Measurements from ENCODE around the gene DNAI7. TPM values are rescaled to one million over a fixed set of nuclear protein-coding genes. Genes with fewer than 3 reads are reported as not detected.

Gene DNAI7
- total RNA-seq, 2 donors from 2014 or later: 1.5 to 3.8 TPM

DNA sequence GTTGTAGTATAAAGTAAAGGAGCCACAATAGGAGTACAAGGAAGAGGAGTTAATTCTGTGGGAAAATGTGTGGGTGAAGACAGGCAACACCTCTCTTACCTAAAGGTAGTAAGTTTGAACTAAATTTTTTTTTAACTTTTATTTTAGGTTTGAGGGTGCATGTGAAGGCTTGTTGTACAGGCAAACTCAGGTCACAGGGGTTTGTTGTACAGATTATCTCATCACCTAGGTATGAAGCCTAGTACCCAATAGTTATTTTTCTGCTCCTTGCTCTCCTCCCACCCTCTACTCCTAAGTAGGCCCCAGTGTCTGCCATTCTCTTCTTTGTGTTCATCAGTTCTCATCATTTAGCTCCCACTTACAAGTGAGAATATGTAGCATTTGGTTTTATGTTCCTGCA, 70.5 kb downstream of the DNAI7 start:
- TF ChIP-seq POLR2AphosphoS5 (IDR thresholded peaks at IDR 0.05) (no peak), POLR2A (IDR thresholded peaks at IDR 0.05) (no peak)
- TF ChIP-seq, protein P1, sequence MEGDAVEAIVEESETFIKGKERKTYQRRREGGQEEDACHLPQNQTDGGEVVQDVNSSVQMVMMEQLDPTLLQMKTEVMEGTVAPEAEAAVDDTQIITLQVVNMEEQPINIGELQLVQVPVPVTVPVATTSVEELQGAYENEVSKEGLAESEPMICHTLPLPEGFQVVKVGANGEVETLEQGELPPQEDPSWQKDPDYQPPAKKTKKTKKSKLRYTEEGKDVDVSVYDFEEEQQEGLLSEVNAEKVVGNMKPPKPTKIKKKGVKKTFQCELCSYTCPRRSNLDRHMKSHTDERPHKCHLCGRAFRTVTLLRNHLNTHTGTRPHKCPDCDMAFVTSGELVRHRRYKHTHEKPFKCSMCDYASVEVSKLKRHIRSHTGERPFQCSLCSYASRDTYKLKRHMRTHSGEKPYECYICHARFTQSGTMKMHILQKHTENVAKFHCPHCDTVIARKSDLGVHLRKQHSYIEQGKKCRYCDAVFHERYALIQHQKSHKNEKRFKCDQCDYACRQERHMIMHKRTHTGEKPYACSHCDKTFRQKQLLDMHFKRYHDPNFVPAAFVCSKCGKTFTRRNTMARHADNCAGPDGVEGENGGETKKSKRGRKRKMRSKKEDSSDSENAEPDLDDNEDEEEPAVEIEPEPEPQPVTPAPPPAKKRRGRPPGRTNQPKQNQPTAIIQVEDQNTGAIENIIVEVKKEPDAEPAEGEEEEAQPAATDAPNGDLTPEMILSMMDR (IDR thresholded peaks at IDR 0.05): no peak
- no peaks in the 10 kb centered on the region for H3K4me1 ChIP-seq (replicated peaks)
- H3K9me3 ChIP-seq: no peaks in the 10 kb centered on the region
- DNase-seq (ENCODE audit: low spot score): no peak
- intact Hi-C loops (cut with DNase I): no loop called here
- no peak overlapping the region for H3K27ac ChIP-seq
- no peak overlapping the region for H3K4me3 ChIP-seq
- H3K36me3 ChIP-seq: no peaks in the 10 kb centered on the region
- no peaks in the 10 kb centered on the region for H3K27me3 ChIP-seq (replicated peaks; ENCODE audit: insufficient read depth)

DNA sequence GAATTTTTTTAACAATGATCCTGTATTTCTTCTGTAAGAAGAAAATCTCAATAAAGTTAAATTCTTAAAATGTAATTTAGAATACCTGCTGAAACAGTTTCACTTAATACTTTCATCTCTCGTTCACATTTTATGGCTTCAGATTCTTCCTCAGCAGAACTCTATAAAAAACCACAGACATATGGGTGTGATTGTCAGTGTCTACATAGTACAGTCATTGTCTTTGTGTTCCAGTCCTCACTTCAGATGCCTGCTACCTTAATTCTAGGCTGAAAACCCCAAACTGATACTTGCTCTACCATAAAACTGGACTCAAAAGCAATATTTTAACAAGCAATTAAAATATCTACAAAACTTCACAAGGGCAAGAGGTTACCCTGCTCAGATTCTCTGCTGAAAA, 71.8 kb downstream of the DNAI7 start:
- Histone ChIP-seq H3K27ac (no peak overlapping the region), H3K4me1 (replicated peaks) (no peaks in the 10 kb centered on the region), H3K36me3 (no peaks in the 10 kb centered on the region), H3K27me3 (replicated peaks; ENCODE audit: insufficient read depth) (no peaks in the 10 kb centered on the region), H3K4me3 (no peak overlapping the region), H3K9me3 (no peaks in the 10 kb centered on the region)
- no peak for TF ChIP-seq POLR2AphosphoS5 (IDR thresholded peaks at IDR 0.05)
- TF ChIP-seq, protein P1 (IDR thresholded peaks at IDR 0.05): no peak
- TF ChIP-seq POLR2A (IDR thresholded peaks at IDR 0.05): no peak
- 26% methylated on average over 1 of the region's 1 CpG for WGBS
- intact Hi-C loops (cut with DNase I): no loop called here
- no peak for DNase-seq (ENCODE audit: low spot score)

DNA sequence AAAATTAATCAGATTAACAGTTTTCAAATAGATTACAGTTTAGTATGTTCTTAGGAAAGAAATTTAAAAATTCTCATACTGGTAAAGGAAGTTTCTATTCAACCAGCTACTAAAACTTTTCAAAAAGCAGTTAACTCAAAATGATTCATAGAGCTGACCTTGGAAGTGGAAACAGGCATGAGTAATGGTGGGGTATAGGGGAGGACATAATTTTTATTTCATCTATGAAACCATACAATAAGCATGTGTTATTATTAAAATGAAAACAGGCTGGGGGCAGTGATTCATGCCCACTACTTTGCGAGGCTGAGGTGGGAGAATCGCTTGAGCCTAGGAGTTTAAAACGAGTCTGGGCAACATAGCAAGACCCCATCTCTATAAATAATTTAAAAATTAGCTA, 73.0 kb downstream of the DNAI7 start:
- H3K36me3 ChIP-seq: no peaks in the 10 kb centered on the region
- H3K4me1 ChIP-seq (replicated peaks): no peaks in the 10 kb centered on the region
- H3K4me3 ChIP-seq: no peak overlapping the region
- DNase-seq (ENCODE audit: low spot score): no peak
- H3K27me3 ChIP-seq (replicated peaks; ENCODE audit: insufficient read depth): no peaks in the 10 kb centered on the region
- no peaks in the 10 kb centered on the region for H3K9me3 ChIP-seq
- H3K27ac ChIP-seq: no peak overlapping the region
- TF ChIP-seq POLR2AphosphoS5 (IDR thresholded peaks at IDR 0.05) (no peak), POLR2A (IDR thresholded peaks at IDR 0.05) (no peak)
- TF ChIP-seq, protein P1 (IDR thresholded peaks at IDR 0.05): no peak
- intact Hi-C loops (cut with DNase I): no loop called here
- 96% methylated on average over 3 of the region's 3 CpGs for WGBS

DNA sequence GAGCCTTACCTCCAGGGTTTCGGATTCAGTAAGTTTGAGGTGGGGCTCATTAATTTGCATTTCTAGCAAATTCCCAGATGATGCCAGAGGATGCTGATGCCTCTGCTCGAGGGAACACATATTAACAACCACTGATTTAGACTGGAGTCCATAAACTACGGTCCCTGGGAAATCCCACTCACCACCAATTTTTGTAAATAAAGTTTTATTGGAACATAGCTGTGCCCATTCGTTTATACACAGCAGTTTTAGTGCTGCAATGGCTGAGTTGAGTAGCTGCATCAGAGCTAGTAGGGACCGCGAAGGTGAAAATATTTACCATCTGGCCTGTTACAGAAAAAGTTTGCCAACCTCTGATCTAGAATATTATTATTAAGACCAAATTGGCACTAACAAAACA, 73.8 kb downstream of the DNAI7 start:
- no peaks in the 10 kb centered on the region for H3K27me3 ChIP-seq (replicated peaks; ENCODE audit: insufficient read depth)
- H3K36me3 ChIP-seq: no peaks in the 10 kb centered on the region
- H3K4me3 ChIP-seq: no peak overlapping the region
- intact Hi-C loops (cut with DNase I): no loop called here
- no peak for TF ChIP-seq POLR2A (IDR thresholded peaks at IDR 0.05)
- TF ChIP-seq POLR2AphosphoS5 (IDR thresholded peaks at IDR 0.05): no peak
- H3K27ac ChIP-seq: no peak overlapping the region
- no peak for DNase-seq (ENCODE audit: low spot score)
- 88% methylated on average over 6 of the region's 6 CpGs for WGBS
- no peaks in the 10 kb centered on the region for H3K9me3 ChIP-seq
- no peaks in the 10 kb centered on the region for H3K4me1 ChIP-seq (replicated peaks)

DNA sequence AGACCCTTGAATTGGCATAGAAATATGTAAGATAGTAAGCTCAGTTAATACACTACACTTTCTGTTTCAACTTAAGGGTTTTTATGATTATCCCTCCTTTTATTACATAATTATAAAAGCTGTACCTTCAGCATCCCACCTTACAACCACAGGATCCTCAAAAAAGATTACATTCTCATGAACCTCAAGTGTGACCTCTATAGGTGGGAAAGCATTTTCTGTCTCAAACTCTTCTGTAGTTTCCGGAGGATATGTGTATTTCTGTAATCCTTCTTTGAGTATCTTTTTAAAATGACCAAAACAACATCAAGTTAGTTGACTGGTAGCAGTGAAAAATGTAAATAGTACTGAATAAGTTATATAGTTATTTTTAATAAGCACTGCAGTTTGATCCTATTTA, 75.9 kb downstream of the DNAI7 start:
- no peaks in the 10 kb centered on the region for H3K27me3 ChIP-seq (replicated peaks; ENCODE audit: insufficient read depth)
- 89% methylated on average over 1 of the region's 1 CpG for WGBS
- no peak for DNase-seq (ENCODE audit: low spot score)
- intact Hi-C loops (cut with DNase I): no loop called here
- TF ChIP-seq, protein P1 (IDR thresholded peaks at IDR 0.05): no peak
- TF ChIP-seq POLR2AphosphoS5 (IDR thresholded peaks at IDR 0.05): no peak
- no peak for TF ChIP-seq POLR2A (IDR thresholded peaks at IDR 0.05)
- H3K27ac ChIP-seq: no peak overlapping the region
- H3K4me3 ChIP-seq: no peak overlapping the region
- H3K36me3 ChIP-seq: no peaks in the 10 kb centered on the region
- H3K4me1 ChIP-seq (replicated peaks): no peaks in the 10 kb centered on the region
- H3K9me3 ChIP-seq: no peaks in the 10 kb centered on the region

Measured in prostate gland (tissue), 2 donors.